A549 (cell line): Measurements from ENCODE around the gene SLC23A2. TPM values are rescaled to one million over a fixed set of nuclear protein-coding genes. Genes with fewer than 3 reads are reported as not detected.
A peak's percentile ranks its signal among the peaks of the same experiment; 100 is the strongest.

ENCODE experiments used
- ATAC-seq, 2 experiments: fragments of 200-7000 bp in 1 of 2; fragments of >200 bp in 1 of 2; cut with Nextera tagmentation in 1 of 2; cut with Tn5 transposase in 1 of 2; 3 replicates each; pipeline versions ENCODE4 v1.8.0 to v1.9.1; 2018 to 2020; ENCODE audit warnings: mild to moderate bottlenecking in 1 of 2, moderate library complexity in 1 of 2
- CTCF ChIA-PET: fragments of 300-600 bp; sonication (Branson Sonifier 250); formaldehyde crosslinking; extraction: SDS; loops from one replicate; lab custom pipeline; 2021; ENCODE audit warnings: antibody characterized with exemption, inconsistent platforms; lab: Yijun Ruan, JAX
- POLR2A ChIA-PET: fragments of 350-600 bp; formaldehyde crosslinking; extraction: SDS; loops from one replicate; lab custom pipeline; 2021; ENCODE audit warnings: antibody characterized with exemption, inconsistent platforms; lab: Yijun Ruan, JAX
- DNase-seq, 2 experiments: peaks; one replicate each; pipeline versions ENCODE4 v3.0.0 to v3.0.0-alpha.2; 2011 to 2016; ENCODE audit warnings: low read depth in 1 of 2, low spot score in 1 of 2
- FAIRE-seq: peaks from 2 replicates; lab custom pipeline; 2011; peaks lifted over from hg19 to GRCh38; lab: Jason Lieb, UNC
- H3K27ac ChIP-seq, 2 experiments: fragments of >200 bp; sonication (Bioruptor Twin); formaldehyde crosslinking; 3 replicates each; pipeline ENCODE4 v1.5.1; 2016 to 2017
- H3K4me1 ChIP-seq: fragments of >200 bp; sonication (Bioruptor Twin); formaldehyde crosslinking; 3 replicates; pipeline ENCODE4 v1.6.1; 2016
- H3K4me2 ChIP-seq: fragments of >200 bp; sonication (Bioruptor Twin); formaldehyde crosslinking; 3 replicates; pipeline ENCODE4 v1.6.1; 2016
- H3K4me3 ChIP-seq: fragments of >200 bp; sonication (Bioruptor Twin); formaldehyde crosslinking; 3 replicates; pipeline ENCODE4 v1.5.1; 2016
- H3K9me3 ChIP-seq: fragments of >200 bp; sonication (Bioruptor Twin); formaldehyde crosslinking; 3 replicates; pipeline ENCODE4 v1.6.1; 2016
- CBX2 ChIP-seq: fragments of 200-600 bp; sonication (generic); IDR thresholded peaks from 2 replicates; pipeline ENCODE4 v1.6.1; 2016; ENCODE audit warnings: low read depth, mild to moderate bottlenecking, borderline replicate concordance
- CBX8 ChIP-seq: fragments of 200-600 bp; sonication (generic); IDR thresholded peaks from 2 replicates; pipeline ENCODE4 v1.6.1; 2016
- EHMT2 ChIP-seq: fragments of 200-600 bp; sonication (generic); IDR thresholded peaks from 2 replicates; pipeline ENCODE4 v1.6.1; 2016; ENCODE audit warnings: antibody characterized with exemption, low read depth, mild to moderate bottlenecking, moderate library complexity
- EP300 ChIP-seq, 2 experiments: fragments of >200 bp; sonication (Bioruptor Twin); formaldehyde crosslinking; IDR thresholded peaks; 2 replicates in 1 of 2; 3 replicates in 1 of 2; pipeline ENCODE4 v1.6.1; 2016 to 2017
- ESRRA ChIP-seq: fragments of 150-350 bp; IDR thresholded peaks from 2 replicates; pipeline ENCODE4 v1.6.1; 2014; ENCODE audit warnings: mild to moderate bottlenecking, low read length, borderline replicate concordance
- FOSL2 ChIP-seq, 2 experiments: fragments of 450-650 bp in 1 of 2; fragments of >200 bp in 1 of 2; sonication (Bioruptor Twin) in 1 of 2; formaldehyde crosslinking; IDR thresholded peaks; 2 replicates each; pipeline versions ENCODE4 v1.5.0 to v1.6.1; 2016 to 2020; ENCODE audit warnings: mild to moderate bottlenecking in 1 of 2, moderate library complexity in 1 of 2
- HEYL ChIP-seq: fragments of 250-450 bp; sonication (Bioruptor Pico); IDR thresholded peaks from 2 replicates; pipeline ENCODE4 v1.8.0; 2021; ENCODE audit warnings: mild to moderate bottlenecking, moderate library complexity
- HOXA7 ChIP-seq: fragments of 250-450 bp; sonication (Bioruptor Pico); IDR thresholded peaks from 2 replicates; pipeline ENCODE4 v1.5.0; 2020; ENCODE audit warnings: mild to moderate bottlenecking, moderate library complexity
- HOXB5 ChIP-seq: fragments of 250-450 bp; sonication (Bioruptor Pico); IDR thresholded peaks from 2 replicates; pipeline ENCODE4 v1.5.0; 2020; ENCODE audit warnings: mild to moderate bottlenecking, moderate library complexity
- JUN ChIP-seq, 2 experiments: fragments of >200 bp; sonication (Bioruptor Twin); formaldehyde crosslinking; IDR thresholded peaks; 2 replicates in 1 of 2; 3 replicates in 1 of 2; pipeline ENCODE4 v1.6.1; 2016 to 2017
- KDM1A ChIP-seq: fragments of 200-600 bp; sonication (generic); IDR thresholded peaks from 2 replicates; pipeline ENCODE4 v1.6.1; 2016; ENCODE audit warnings: low read depth, mild to moderate bottlenecking
- KDM5A ChIP-seq: fragments of 200-600 bp; sonication (generic); IDR thresholded peaks from 2 replicates; pipeline ENCODE4 v1.6.1; 2016; ENCODE audit warnings: antibody characterized with exemption, mild to moderate bottlenecking
- NPAS2 ChIP-seq: fragments of 250-450 bp; sonication (Bioruptor Pico); IDR thresholded peaks from 2 replicates; pipeline ENCODE4 v1.8.0; 2022; ENCODE audit warnings: mild to moderate bottlenecking, moderate library complexity, borderline replicate concordance
- NR3C1 ChIP-seq: fragments of >200 bp; sonication (Bioruptor Twin); formaldehyde crosslinking; IDR thresholded peaks from 3 replicates; pipeline ENCODE4 v1.6.1; 2017
- POLR2A ChIP-seq: IDR thresholded peaks from 2 replicates; pipeline ENCODE4 v1.6.1; 2012; ENCODE audit warnings: mild to moderate bottlenecking, low read length
- RAD21 ChIP-seq, 2 experiments: fragments of >200 bp in 1 of 2; sonication (Bioruptor Twin) in 1 of 2; formaldehyde crosslinking in 1 of 2; IDR thresholded peaks in 1 of 2; conservative IDR thresholded peaks in 1 of 2; 2 replicates in 1 of 2; 3 replicates in 1 of 2; pipeline ENCODE4 v1.6.1; 2012 to 2018; ENCODE audit warnings: inconsistent platforms in 1 of 2
- TFCP2L1 ChIP-seq: fragments of 250-450 bp; sonication (Bioruptor Pico); IDR thresholded peaks from 2 replicates; pipeline ENCODE4 v1.5.0; 2021; ENCODE audit warnings: mild to moderate bottlenecking
- WGBS: methylation state at CpG from one replicate; pipeline ENCODE4 v1.1.6; 2017; ENCODE audit errors: missing lambda C conversion rate; 5-methylcytosine and 5-hydroxymethylcytosine counted together
- polyA plus RNA-seq, 4 experiments: library from polyadenylated mRNA; depleted of rRNA in 3 of 4; stranded (reverse); fragments of >200 nt; fragmentation: RNase III in 1 of 4; extraction: RNeasy Plus Mini Kit Qiagen cat#74134 plus additional on column Dnase treatment in 1 of 4; gene quantifications; 2 replicates in 3 of 4; 3 replicates in 1 of 4; pipeline ENCODE4 v1.2.3, GENCODE V29; 2011 to 2017
- TF ChIP-seq, protein P1 (sequence below): fragments of 250-450 bp; sonication (Bioruptor Pico); IDR thresholded peaks from 2 replicates; pipeline ENCODE4 v1.5.0; 2021; ENCODE audit warnings: mild to moderate bottlenecking, moderate library complexity, borderline replicate concordance
- TF ChIP-seq, protein P2 (sequence below): fragments of >200 bp; sonication (Bioruptor Twin); formaldehyde crosslinking; IDR thresholded peaks from 2 replicates; pipeline ENCODE4 v1.6.1; 2016
- TF ChIP-seq, protein P3 (sequence below): fragments of >200 bp; sonication (Bioruptor Twin); formaldehyde crosslinking; IDR thresholded peaks from 3 replicates; pipeline ENCODE4 v1.6.1; 2016
- TF ChIP-seq, protein P4 (sequence below): IDR thresholded peaks from 2 replicates; pipeline ENCODE4 v1.6.1; 2012
- TF ChIP-seq, protein P5 (sequence below): IDR thresholded peaks from 2 replicates; pipeline ENCODE4 v1.6.1; 2012; ENCODE audit warnings: low read depth, borderline replicate concordance
- TF ChIP-seq, protein P6 (sequence below): IDR thresholded peaks from 2 replicates; pipeline ENCODE4 v1.6.1; 2012

The SLC23A2 gene
- polyA plus RNA-seq, 2 of the 4 experiments (the other 2 are of a cell fraction) = 13.1 to 47.8 TPM

DNA sequence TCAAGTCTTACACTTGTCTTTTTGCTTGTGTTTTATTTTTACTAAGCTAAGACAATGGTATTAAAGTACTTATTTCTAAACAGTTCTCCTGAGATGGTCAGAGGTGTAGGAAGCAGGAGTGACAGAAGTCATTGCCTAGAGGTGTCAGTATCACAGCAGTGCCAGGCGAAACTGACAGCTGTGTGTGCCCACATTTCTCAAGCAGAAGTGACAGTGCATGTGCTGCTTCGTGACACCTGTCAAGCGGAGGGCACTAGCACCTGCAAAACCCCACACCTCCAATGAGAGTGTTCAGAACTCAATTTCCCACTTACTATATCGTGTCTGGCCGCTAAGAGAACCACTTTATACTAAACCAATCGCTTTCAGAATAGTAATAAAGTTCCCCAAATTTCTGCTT is 82.8 kb downstream of the SLC23A2 start (continued):
- TF ChIP-seq RAD21 (conservative IDR thresholded peaks at IDR 0.05 in 1 of 2, IDR thresholded peaks at IDR 0.05 in 1 of 2) (no peak), KDM1A (no peak), KDM5A (no peak), CBX8 (no peak), ESRRA (no peak)
- TF ChIP-seq, protein P1, sequence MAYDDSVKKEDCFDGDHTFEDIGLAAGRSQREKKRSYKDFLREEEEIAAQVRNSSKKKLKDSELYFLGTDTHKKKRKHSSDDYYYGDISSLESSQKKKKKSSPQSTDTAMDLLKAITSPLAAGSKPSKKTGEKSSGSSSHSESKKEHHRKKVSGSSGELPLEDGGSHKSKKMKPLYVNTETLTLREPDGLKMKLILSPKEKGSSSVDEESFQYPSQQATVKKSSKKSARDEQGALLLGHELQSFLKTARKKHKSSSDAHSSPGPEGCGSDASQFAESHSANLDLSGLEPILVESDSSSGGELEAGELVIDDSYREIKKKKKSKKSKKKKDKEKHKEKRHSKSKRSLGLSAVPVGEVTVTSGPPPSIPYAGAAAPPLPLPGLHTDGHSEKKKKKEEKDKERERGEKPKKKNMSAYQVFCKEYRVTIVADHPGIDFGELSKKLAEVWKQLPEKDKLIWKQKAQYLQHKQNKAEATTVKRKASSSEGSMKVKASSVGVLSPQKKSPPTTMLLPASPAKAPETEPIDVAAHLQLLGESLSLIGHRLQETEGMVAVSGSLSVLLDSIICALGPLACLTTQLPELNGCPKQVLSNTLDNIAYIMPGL (CRISPR knock-in tag) = no peak
- TF ChIP-seq, protein P2, sequence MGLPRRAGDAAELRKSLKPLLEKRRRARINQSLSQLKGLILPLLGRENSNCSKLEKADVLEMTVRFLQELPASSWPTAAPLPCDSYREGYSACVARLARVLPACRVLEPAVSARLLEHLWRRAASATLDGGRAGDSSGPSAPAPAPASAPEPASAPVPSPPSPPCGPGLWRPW = no peak

DNA sequence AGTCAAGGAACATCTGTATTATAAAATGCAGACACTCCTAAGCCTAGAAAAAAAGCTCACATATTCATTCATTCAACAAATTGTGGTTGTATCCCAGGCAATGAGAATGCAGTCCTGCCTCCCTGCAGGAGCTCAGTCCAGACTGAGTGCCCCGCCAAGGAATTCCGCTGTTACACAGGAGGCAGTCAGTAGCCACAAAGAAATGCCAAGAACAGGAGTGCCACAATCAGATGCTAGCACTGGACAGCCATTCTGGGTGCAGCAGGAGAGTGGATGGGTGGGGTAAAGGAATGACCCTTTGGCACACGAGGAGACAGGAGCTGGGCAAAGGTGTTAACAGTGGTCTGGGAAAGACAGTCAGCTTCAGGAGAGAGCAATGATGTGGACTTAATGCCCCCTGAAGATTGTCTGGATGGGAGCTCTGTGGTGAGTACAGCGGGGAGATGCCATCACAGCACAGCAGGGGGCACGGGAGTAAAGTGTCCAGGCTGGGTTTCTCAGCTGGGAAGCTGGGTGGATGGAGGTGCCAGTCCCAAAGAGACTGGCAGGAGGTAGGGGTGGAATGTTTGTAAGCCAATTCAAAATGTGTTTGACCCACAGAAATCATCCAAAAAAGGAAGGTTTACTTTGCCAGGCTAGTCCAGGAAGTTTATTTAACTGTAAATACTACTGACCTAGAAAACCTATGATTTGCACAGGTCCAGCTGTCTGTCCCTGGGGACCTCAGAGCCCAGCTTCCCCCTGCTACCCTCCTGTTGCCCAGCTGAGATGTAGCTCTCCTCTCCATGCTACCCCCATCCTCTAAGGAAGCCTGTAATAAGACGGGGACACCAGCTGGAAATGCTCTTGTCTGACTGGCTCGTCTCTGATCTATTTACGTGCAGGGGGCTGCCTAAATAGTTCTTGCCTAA is 84.1 kb downstream of the SLC23A2 start:
- Histone ChIP-seq H3K4me3 (no peak overlapping the region), H3K4me2 (peak overlapping the region; percentile 17; the same call in 2 of the 3 replicates), H3K27ac (peak overlapping the region in 1 of 2 experiments; percentile 6; a peak in 2 of 6 replicates), H3K9me3 (no peaks in the 10 kb centered on the region), H3K4me1 (peaks cover 15% of the 10 kb centered on the region)
- 68% methylated on average over 8 of the region's 8 CpGs for WGBS
- ATAC-seq (peak; percentile 65 to 86; a peak in 4 of 6 replicates), FAIRE-seq (no peak), DNase-seq (peak in 1 of 2 experiments; percentile 58)
- ChIA-PET CTCF (interaction anchor here (0.6 to 2.9 kb wide), 12 partner anchors 9 to 177 kb away, joined by 3 to 12 read pairs (median 4); no protein-coding TSS in a partner anchor), POLR2A (interaction anchor here (0.6 kb wide), 1 partner anchor 34 kb away, joined by 3 read pairs; no protein-coding TSS in a partner anchor)
- TF ChIP-seq EHMT2 (no peak), FOSL2 (IDR thresholded peaks at IDR 0.05) (no peak), FOSL2 (CRISPR knock-in tag; IDR thresholded peaks at IDR 0.05) (no peak), POLR2A (peak; percentile 20; the same call in 1 of the 2 replicates), TFCP2L1 (CRISPR knock-in tag) (no peak)
- TF ChIP-seq, protein P3, sequence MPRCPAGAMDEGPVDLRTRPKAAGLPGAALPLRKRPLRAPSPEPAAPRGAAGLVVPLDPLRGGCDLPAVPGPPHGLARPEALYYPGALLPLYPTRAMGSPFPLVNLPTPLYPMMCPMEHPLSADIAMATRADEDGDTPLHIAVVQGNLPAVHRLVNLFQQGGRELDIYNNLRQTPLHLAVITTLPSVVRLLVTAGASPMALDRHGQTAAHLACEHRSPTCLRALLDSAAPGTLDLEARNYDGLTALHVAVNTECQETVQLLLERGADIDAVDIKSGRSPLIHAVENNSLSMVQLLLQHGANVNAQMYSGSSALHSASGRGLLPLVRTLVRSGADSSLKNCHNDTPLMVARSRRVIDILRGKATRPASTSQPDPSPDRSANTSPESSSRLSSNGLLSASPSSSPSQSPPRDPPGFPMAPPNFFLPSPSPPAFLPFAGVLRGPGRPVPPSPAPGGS = no peak

DNA sequence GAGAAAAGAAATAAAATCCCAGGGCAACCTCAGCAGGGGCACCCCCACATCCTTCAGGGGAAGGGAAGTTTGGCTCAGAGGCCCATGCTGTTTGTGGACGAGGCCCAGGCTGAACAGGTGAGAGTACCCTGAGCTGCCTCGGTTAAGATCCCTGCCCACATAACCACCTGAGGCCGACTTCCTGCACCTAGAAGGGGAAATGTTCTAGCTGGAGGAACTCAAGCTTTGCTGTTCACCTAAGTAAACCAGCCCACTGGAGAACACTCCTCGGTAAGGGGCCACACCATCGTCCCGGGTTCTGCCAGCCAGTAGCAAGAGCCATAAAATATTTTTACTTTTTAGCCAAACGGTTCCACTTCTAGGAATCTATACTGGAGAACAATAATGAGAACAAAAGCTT is 88.2 kb downstream of the SLC23A2 start:
- FAIRE-seq (no peak), DNase-seq (no peak), ATAC-seq (no peak)
- H3K27ac ChIP-seq = no peak overlapping the region
- no peak overlapping the region for H3K4me2 ChIP-seq
- 93% methylated on average over 7 of the region's 7 CpGs for WGBS
- H3K4me1 ChIP-seq = peaks cover 15% of the 10 kb centered on the region
- ChIA-PET CTCF (no interaction called here), POLR2A (no interaction called here)
- no peak overlapping the region for H3K4me3 ChIP-seq
- H3K9me3 ChIP-seq = no peaks in the 10 kb centered on the region
- TF ChIP-seq JUN (IDR thresholded peaks at IDR 0.05) (no peak), KDM5A (no peak), HOXB5 (CRISPR knock-in tag) (no peak), HOXA7 (no peak), CBX2 (no peak), POLR2A (no peak), ESRRA (no peak), EP300 (IDR thresholded peaks at IDR 0.05) (no peak), NPAS2 (CRISPR knock-in tag) (no peak), NR3C1 (no peak), KDM1A (no peak), HEYL (no peak), FOSL2 (IDR thresholded peaks at IDR 0.05) (no peak), FOSL2 (CRISPR knock-in tag; IDR thresholded peaks at IDR 0.05) (no peak)
- TF ChIP-seq, protein P4, sequence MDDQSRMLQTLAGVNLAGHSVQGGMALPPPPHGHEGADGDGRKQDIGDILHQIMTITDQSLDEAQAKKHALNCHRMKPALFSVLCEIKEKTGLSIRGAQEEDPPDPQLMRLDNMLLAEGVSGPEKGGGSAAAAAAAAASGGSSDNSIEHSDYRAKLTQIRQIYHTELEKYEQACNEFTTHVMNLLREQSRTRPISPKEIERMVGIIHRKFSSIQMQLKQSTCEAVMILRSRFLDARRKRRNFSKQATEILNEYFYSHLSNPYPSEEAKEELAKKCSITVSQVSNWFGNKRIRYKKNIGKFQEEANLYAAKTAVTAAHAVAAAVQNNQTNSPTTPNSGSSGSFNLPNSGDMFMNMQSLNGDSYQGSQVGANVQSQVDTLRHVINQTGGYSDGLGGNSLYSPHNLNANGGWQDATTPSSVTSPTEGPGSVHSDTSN = no peak
- TF ChIP-seq, protein P3 = no peak
- TF ChIP-seq, protein P5, sequence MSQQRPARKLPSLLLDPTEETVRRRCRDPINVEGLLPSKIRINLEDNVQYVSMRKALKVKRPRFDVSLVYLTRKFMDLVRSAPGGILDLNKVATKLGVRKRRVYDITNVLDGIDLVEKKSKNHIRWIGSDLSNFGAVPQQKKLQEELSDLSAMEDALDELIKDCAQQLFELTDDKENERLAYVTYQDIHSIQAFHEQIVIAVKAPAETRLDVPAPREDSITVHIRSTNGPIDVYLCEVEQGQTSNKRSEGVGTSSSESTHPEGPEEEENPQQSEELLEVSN = no peak
- TF ChIP-seq, protein P1 (CRISPR knock-in tag) = no peak
- TF ChIP-seq, protein P6, sequence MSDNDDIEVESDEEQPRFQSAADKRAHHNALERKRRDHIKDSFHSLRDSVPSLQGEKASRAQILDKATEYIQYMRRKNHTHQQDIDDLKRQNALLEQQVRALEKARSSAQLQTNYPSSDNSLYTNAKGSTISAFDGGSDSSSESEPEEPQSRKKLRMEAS = no peak
